ENCODE data around the gene PYCR2. TPM values are rescaled to one million over a fixed set of nuclear protein-coding genes. Genes with fewer than 3 reads are reported as not detected.

Gene PYCR2
- total and polyA plus RNA-seq, 3 experiments from 2014 or later, result 92.5 to 131 (median 130) TPM

DNA sequence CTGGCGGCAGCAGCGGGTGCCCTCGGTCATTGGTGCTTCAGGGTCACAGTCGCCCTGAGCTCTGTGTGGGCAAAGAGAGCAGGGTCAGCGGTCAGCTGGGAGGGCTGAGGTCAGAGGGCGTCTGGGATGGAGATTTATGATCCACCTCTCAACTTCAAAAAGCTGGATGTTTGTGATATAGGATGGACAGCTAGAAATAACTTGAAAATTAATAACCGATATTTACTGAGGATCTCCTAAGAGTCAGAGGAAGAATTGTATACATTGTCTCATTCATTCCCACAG lies 37.1 kb downstream of the PYCR2 start:
- DNase-seq, result no peak
- Mint-ChIP-seq H3K27me3 (peaks cover 0 to 1% of the 10 kb centered on the region in 2 donors), H3K36me3 (peaks cover 0 to 7% (median 0%) of the 10 kb centered on the region in 3 donors), H3K4me1 (peaks cover 11 to 24% (median 12%) of the 10 kb centered on the region in 3 donors), H3K9me3 (no peaks in the 10 kb centered on the region), H3K4me3 (peak overlapping the region in 1 of 7 donors; percentile 40), H3K27ac (peak overlapping the region in 1 of 8 donors; percentile 24)
- Histone ChIP-seq H3K27me3 (ENCODE audit: insufficient read depth, low read length, poor library complexity, severe bottlenecking) (no peaks in the 10 kb centered on the region), H3K4me3 (ENCODE audit: low read length) (no peak overlapping the region), H3K36me3 (ENCODE audit: insufficient read depth, low read length) (no peaks in the 10 kb centered on the region), H3K4me1 (ENCODE audit: insufficient read depth, low read length) (peaks cover 9% of the 10 kb centered on the region), H3K9me3 (ENCODE audit: low read length) (no peaks in the 10 kb centered on the region), H3K27ac (ENCODE audit: low read depth, low read length) (no peak overlapping the region)
- ChIA-PET POLR2A (no interaction called here), CTCF (no interaction called here)

DNA sequence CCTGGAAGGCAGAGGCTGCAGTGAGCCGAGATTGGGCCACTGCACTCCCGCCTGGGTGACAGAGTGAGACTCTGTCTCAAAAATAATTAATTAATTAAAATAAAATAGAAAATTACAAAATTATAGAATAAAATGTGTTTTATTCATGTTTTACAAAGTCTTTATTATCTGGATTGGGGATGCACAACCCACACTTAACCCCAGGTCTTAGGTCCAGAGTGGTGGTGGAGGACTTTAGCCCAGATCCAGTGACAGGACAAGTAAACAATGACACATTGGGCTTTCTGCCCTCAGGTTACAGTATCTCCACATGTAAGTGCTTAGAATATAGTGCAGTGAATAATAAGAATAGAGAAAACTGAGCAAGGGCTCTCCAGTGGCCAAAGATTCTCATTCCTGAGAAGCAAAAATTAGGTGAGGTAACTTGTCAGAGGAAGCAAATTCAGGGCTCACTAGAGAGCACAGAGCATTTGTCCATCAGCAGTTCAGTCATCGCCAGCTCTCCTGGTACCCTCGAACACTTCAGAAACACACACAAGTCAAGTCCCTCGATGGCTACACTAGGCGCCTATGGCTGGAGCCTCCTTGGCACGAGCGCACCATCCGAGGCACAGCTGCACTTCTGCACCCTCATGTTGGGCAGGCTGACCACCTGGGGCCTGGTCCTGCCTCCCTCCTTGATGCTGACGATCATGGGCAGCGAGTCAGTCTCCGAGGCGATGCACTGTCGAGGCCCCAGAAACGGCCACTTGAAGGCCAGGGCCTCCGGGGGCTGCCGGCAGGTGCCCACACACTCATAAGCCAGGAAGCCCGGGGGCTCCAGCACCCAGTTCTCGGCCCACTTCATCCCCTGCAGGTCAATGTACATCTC lies 37.7 kb downstream of the PYCR2 start:
- H3K27me3 ChIP-seq (ENCODE audit: insufficient read depth, low read length, poor library complexity, severe bottlenecking), result no peaks in the 10 kb centered on the region
- H3K4me1 Mint-ChIP-seq, result peaks cover 9 to 24% (median 12%) of the 10 kb centered on the region in 3 donors
- no peaks in the 10 kb centered on the region for H3K36me3 ChIP-seq (ENCODE audit: insufficient read depth, low read length)
- POLR2A ChIA-PET, result no interaction called here
- H3K4me3 ChIP-seq (ENCODE audit: low read length), result no peak overlapping the region
- H3K27ac ChIP-seq (ENCODE audit: low read depth, low read length), result no peak overlapping the region
- H3K4me3 Mint-ChIP-seq, result peak overlapping the region in 1 of 7 donors; percentile 40
- no peaks in the 10 kb centered on the region for H3K9me3 ChIP-seq (ENCODE audit: low read length)
- H3K9me3 Mint-ChIP-seq, result no peaks in the 10 kb centered on the region
- H3K27me3 Mint-ChIP-seq, result peaks cover 0 to 1% of the 10 kb centered on the region in 2 donors
- H3K27ac Mint-ChIP-seq, result peak overlapping the region in 2 of 8 donors; percentile 24 to 47
- no peak for DNase-seq
- peaks cover 0 to 9% (median 0%) of the 10 kb centered on the region in 3 donors for H3K36me3 Mint-ChIP-seq
- CTCF ChIA-PET, result interaction anchor here (2.5 kb wide), 1 partner anchor 10 kb away, joined by 9 read pairs; no protein-coding TSS in a partner anchor
- peaks cover 9% of the 10 kb centered on the region for H3K4me1 ChIP-seq (ENCODE audit: insufficient read depth, low read length)

DNA sequence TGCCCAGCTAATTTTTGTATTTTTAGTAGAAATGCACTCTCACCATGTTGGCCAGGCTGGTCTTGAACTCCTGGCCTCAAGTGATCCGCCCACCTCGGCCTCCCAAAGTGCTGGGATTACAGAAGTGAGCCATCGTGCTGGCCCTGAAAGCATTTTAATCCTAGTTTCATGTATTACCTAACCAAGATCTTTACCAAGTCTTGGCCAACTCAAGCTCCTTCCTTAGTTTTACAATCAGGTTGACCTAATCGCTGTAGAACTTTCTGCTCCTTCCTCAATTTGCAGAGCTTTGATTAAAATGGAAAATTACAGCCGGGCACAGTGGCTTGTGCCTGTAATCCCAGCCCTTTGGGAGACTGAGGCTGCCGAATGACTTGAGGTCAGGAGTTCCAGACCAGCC lies 38.7 kb downstream of the PYCR2 start:
- Histone ChIP-seq H3K4me1 (ENCODE audit: insufficient read depth, low read length) (peaks cover 16% of the 10 kb centered on the region), H3K27ac (ENCODE audit: low read depth, low read length) (no peak overlapping the region), H3K9me3 (ENCODE audit: low read length) (no peaks in the 10 kb centered on the region), H3K36me3 (ENCODE audit: insufficient read depth, low read length) (no peaks in the 10 kb centered on the region), H3K27me3 (ENCODE audit: insufficient read depth, low read length, poor library complexity, severe bottlenecking) (no peaks in the 10 kb centered on the region), H3K4me3 (ENCODE audit: low read length) (no peak overlapping the region)
- H3K4me3 Mint-ChIP-seq, result peak overlapping the region in 1 of 7 donors; percentile 68
- no peaks in the 10 kb centered on the region for H3K9me3 Mint-ChIP-seq
- peaks cover 0 to 18% (median 0%) of the 10 kb centered on the region in 3 donors for H3K36me3 Mint-ChIP-seq
- POLR2A ChIA-PET, result no interaction called here
- CTCF ChIA-PET, result interaction anchor here (0.7 to 2.5 kb wide), 3 partner anchors 12 to 49 kb away, joined by 3 to 9 read pairs (median 3); no protein-coding TSS in a partner anchor
- H3K4me1 Mint-ChIP-seq, result peaks cover 17 to 31% (median 22%) of the 10 kb centered on the region in 3 donors
- peak overlapping the region in 2 of 8 donors; percentile 9 to 64 for H3K27ac Mint-ChIP-seq
- H3K27me3 Mint-ChIP-seq, result peaks cover 0 to 1% of the 10 kb centered on the region in 2 donors
- no peak for DNase-seq

- Mint-ChIP-seq H3K36me3 (peaks cover 0 to 31% (median under 1%) of the 10 kb centered on the region in 3 donors), H3K27ac (peak overlapping the region in 7 of 8 donors; percentile 34 to 97 (median 90)), H3K27me3 (peaks cover 0 to 1% of the 10 kb centered on the region in 2 donors), H3K9me3 (no peaks in the 10 kb centered on the region), H3K4me3 (peak overlapping the region; percentile 62 to 99 (median 97)), H3K4me1 (peaks cover 33 to 41% (median 38%) of the 10 kb centered on the region in 3 donors)
- peaks cover 32% of the 10 kb centered on the region for H3K4me1 ChIP-seq (ENCODE audit: insufficient read depth, low read length)
- DNase-seq, result no peak
- ChIA-PET POLR2A (interaction anchor here (0.5 to 4.8 kb wide), 10 partner anchors 9 to 416 kb away, joined by 3 to 95 read pairs (median 6); partner anchors contain the start of genes PYCR2 and SRP9), CTCF (interaction anchor here (1.1 to 7.9 kb wide), 6 partner anchors 13 to 105 kb away, joined by 3 to 117 read pairs (median 16); partner anchors contain the start of gene SRP9)
- H3K9me3 ChIP-seq (ENCODE audit: low read length), result no peaks in the 10 kb centered on the region
- no peak overlapping the region for H3K4me3 ChIP-seq (ENCODE audit: low read length)
- H3K36me3 ChIP-seq (ENCODE audit: insufficient read depth, low read length), result peaks cover 2% of the 10 kb centered on the region
- no peaks in the 10 kb centered on the region for H3K27me3 ChIP-seq (ENCODE audit: insufficient read depth, low read length, poor library complexity, severe bottlenecking)
- no peak overlapping the region for H3K27ac ChIP-seq (ENCODE audit: low read depth, low read length)
Measured at GRCh38 chr1:225883616-225884265, 40.3 kb downstream of the PYCR2 start.

- Mint-ChIP-seq H3K27ac (peak overlapping the region; percentile 85 to 97 (median 95)), H3K36me3 (peaks cover 0 to 38% (median 4%) of the 10 kb centered on the region in 3 donors), H3K4me1 (peaks cover 41 to 46% (median 44%) of the 10 kb centered on the region in 3 donors), H3K9me3 (no peaks in the 10 kb centered on the region), H3K4me3 (peak overlapping the region; percentile 94 to 99 (median 97)), H3K27me3 (no peaks in the 10 kb centered on the region)
- CTCF ChIA-PET, result interaction anchor here (0.7 to 7.9 kb wide), 18 partner anchors 7 to 415 kb away, joined by 3 to 117 read pairs (median 6); partner anchors contain the start of genes PYCR2 and SRP9
- Histone ChIP-seq H3K9me3 (ENCODE audit: low read length) (no peaks in the 10 kb centered on the region), H3K36me3 (ENCODE audit: insufficient read depth, low read length) (peaks cover 10% of the 10 kb centered on the region), H3K4me1 (ENCODE audit: insufficient read depth, low read length) (peaks cover 40% of the 10 kb centered on the region), H3K4me3 (ENCODE audit: low read length) (peak overlapping the region; percentile 92), H3K27ac (ENCODE audit: low read depth, low read length) (peak overlapping the region; percentile 95), H3K27me3 (ENCODE audit: insufficient read depth, low read length, poor library complexity, severe bottlenecking) (no peaks in the 10 kb centered on the region)
- POLR2A ChIA-PET, result interaction anchor here (0.5 to 4.8 kb wide), 18 partner anchors 9 to 454 kb away, joined by 3 to 95 read pairs (median 6); partner anchors contain the start of genes LBR, PYCR2 and SRP9
- peak in 4 of 5 donors; percentile 11 to 54 (median 26) for DNase-seq
Measured at GRCh38 chr1:225882694-225883615, 41.1 kb downstream of the PYCR2 start.

- H3K4me1 Mint-ChIP-seq, result peaks cover 50 to 54% (median 53%) of the 10 kb centered on the region in 3 donors
- peaks cover 16% of the 10 kb centered on the region for H3K36me3 ChIP-seq (ENCODE audit: insufficient read depth, low read length)
- H3K36me3 Mint-ChIP-seq, result peaks cover 0 to 46% (median 7%) of the 10 kb centered on the region in 3 donors
- peaks cover 48% of the 10 kb centered on the region for H3K4me1 ChIP-seq (ENCODE audit: insufficient read depth, low read length)
- H3K27me3 ChIP-seq (ENCODE audit: insufficient read depth, low read length, poor library complexity, severe bottlenecking), result no peaks in the 10 kb centered on the region
- H3K27me3 Mint-ChIP-seq, result no peaks in the 10 kb centered on the region
- no peaks in the 10 kb centered on the region for H3K9me3 ChIP-seq (ENCODE audit: low read length)
- peak; percentile 86 to 94 (median 89) for DNase-seq
- H3K4me3 Mint-ChIP-seq, result peak within 1 kb of the TSS; percentile 94 to 99 (median 97)
- peak within 1 kb of the TSS; percentile 92 for H3K4me3 ChIP-seq (ENCODE audit: low read length)
- ChIA-PET POLR2A (interaction anchor here (0.7 to 4.8 kb wide), 17 partner anchors 9 to 454 kb away, joined by 3 to 95 read pairs (median 6); partner anchors contain the start of genes LBR, PYCR2 and SRP9), CTCF (interaction anchor here (0.7 to 7.9 kb wide), 18 partner anchors 8 to 414 kb away, joined by 3 to 117 read pairs (median 6); partner anchors contain the start of genes PYCR2 and SRP9)
- no peaks in the 10 kb centered on the region for H3K9me3 Mint-ChIP-seq
- H3K27ac Mint-ChIP-seq, result peak within 1 kb of the TSS; percentile 90 to 97 (median 96)
- peak within 1 kb of the TSS; percentile 95 for H3K27ac ChIP-seq (ENCODE audit: low read depth, low read length)
Measured at GRCh38 chr1:225881959-225882693, 41.9 kb downstream of the PYCR2 start, which contains the start of gene TMEM63A. Gene TMEM63A (minus strand): TSS chr1:225882380. CDS start chr1:225877580, 4,800 bp downstream.

All from CD8-positive, alpha-beta memory T cell (primary cell).